ENCODE results near the gene GUCY1A2. TPM values are rescaled to one million over a fixed set of nuclear protein-coding genes. Genes with fewer than 3 reads are reported as not detected.

The GUCY1A2 gene
- total RNA-seq, 1 experiment from 2014 or later: 0.10 TPM

DNA sequence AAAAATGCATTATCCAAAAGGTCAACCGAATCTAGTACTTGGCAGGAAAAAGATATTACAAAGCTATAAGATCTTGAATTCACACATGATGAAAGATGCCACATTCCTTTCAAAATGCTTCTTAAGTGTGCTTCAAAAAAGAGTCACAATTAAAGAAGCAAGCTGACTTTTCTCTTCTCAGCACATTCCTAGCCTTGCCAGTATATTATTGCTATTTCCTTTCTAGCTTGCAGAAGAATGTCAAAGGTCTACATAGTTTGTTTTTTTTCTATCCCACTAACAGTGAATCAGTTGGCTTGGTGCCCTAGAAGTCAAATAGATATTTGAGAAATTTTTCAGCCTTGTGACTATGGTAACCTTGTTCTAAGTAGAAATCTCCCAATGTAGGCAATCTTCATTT lies 56.8 kb downstream of the GUCY1A2 start:
- H3K4me1 ChIP-seq (ENCODE audit: control insufficient read depth in 1 of 2, insufficient read depth in 2 of 2, low read length in 2 of 2): no peaks in the 10 kb centered on the region
- no TSS peak for BruUV-seq (replicated peaks)
- DNase-seq (ENCODE audit: low read depth, low spot score) (no peak), ATAC-seq (no peak)
- no peak overlapping the region for H3K9ac ChIP-seq (ENCODE audit: low read length)
- no peak overlapping the region for H2AFZ ChIP-seq (ENCODE audit: low read depth, low read length, poor library complexity, severe bottlenecking)
- intact Hi-C loops (cut with micrococcal nuclease): no loop called here
- no peak for TF ChIP-seq EGR1 (IDR thresholded peaks at IDR 0.05; ENCODE audit: low read depth)
- no peak for TF ChIP-seq SIN3A (IDR thresholded peaks at IDR 0.05; ENCODE audit: low read depth)
- TF ChIP-seq POLR2A (IDR thresholded peaks at IDR 0.05; ENCODE audit: borderline replicate concordance, extremely low read depth, insufficient read depth, insufficient read length): no peak
- no peak for TF ChIP-seq CTCF (IDR thresholded peaks at IDR 0.05 in 2 of 3, conservative IDR thresholded peaks at IDR 0.05 in 1 of 3; ENCODE audit: borderline replicate concordance in 1 of 3, insufficient read depth in 1 of 3, low read depth in 2 of 3, low read length in 2 of 3)
- TF ChIP-seq JUND (IDR thresholded peaks at IDR 0.05): no peak
- TF ChIP-seq CEBPB (IDR thresholded peaks at IDR 0.05; ENCODE audit: low read depth): no peak
- TF ChIP-seq, protein P1, sequence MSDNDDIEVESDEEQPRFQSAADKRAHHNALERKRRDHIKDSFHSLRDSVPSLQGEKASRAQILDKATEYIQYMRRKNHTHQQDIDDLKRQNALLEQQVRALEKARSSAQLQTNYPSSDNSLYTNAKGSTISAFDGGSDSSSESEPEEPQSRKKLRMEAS (IDR thresholded peaks at IDR 0.05): no peak
- TF ChIP-seq SP1 (IDR thresholded peaks at IDR 0.05; ENCODE audit: low read depth): no peak
- TF ChIP-seq ELF1 (IDR thresholded peaks at IDR 0.05; ENCODE audit: borderline replicate concordance, low read depth): no peak
- TF ChIP-seq YY1 (IDR thresholded peaks at IDR 0.05; ENCODE audit: extremely low read depth, insufficient replicate concordance, low read depth, low read length): no peak
- no peak for TF ChIP-seq ZNF274 (IDR thresholded peaks at IDR 0.05; ENCODE audit: low read depth, low read length)
- TF ChIP-seq ZFX (IDR thresholded peaks at IDR 0.05): no peak
- TF ChIP-seq SRF (IDR thresholded peaks at IDR 0.05; ENCODE audit: low read depth): no peak
- no peak for TF ChIP-seq REST (IDR thresholded peaks at IDR 0.05; ENCODE audit: low read depth)
- no peak for TF ChIP-seq EZH2phosphoT487 (IDR thresholded peaks at IDR 0.05; ENCODE audit: borderline replicate concordance)
- TF ChIP-seq CBX3 (IDR thresholded peaks at IDR 0.05; ENCODE audit: low read depth): no peak
- TF ChIP-seq FOSL1 (IDR thresholded peaks at IDR 0.05; ENCODE audit: low read depth): no peak
- no peak overlapping the region for H3K4me2 ChIP-seq (ENCODE audit: low read length)
- H3K36me3 ChIP-seq (ENCODE audit: control insufficient read depth in 1 of 2, insufficient read depth in 2 of 2, low read length in 2 of 2): no peaks in the 10 kb centered on the region
- no peaks in the 10 kb centered on the region for H3K9me3 ChIP-seq (ENCODE audit: control insufficient read depth in 1 of 2, insufficient read depth in 1 of 2, low read depth in 1 of 2, low read length in 2 of 2)
- no peak overlapping the region for H3K4me3 ChIP-seq (replicated peaks in 1 of 2; ENCODE audit: low read depth in 1 of 2, low read length in 2 of 2)
- H3K27ac ChIP-seq (ENCODE audit: low read depth, low read length): no peak overlapping the region
- peaks cover 14% of the 10 kb centered on the region; the same call in 1 of the 2 replicates for H3K27me3 ChIP-seq (ENCODE audit: insufficient read depth, low read length)
- ChIA-PET POLR2A (no interaction called here), RAD21 (ENCODE audit: low non-redundant PET in 1 of 2, low total read pairs in 2 of 2, uncharacterized antibody in 2 of 2, unreplicated experiment in 2 of 2) (no interaction called here), CTCF (no interaction called here)
- H3K79me2 ChIP-seq (ENCODE audit: insufficient read depth, low read length): no peaks in the 10 kb centered on the region
- no peaks in the 10 kb centered on the region for H4K20me1 ChIP-seq (ENCODE audit: insufficient read depth)
- no peaks in the 10 kb centered on the region for H3K9me2 ChIP-seq (ENCODE audit: insufficient read depth)
